Activated CD4-positive, CD25-positive, alpha-beta regulatory T cell (primary cell): ENCODE measurements around the gene HSD17B2.

ENCODE experiments used
- DNase-seq, 4 experiments: peaks; one replicate each; lab custom pipeline; 2025; lab: John Stamatoyannopoulos, UW

HSD17B2 gene

GRCh38 chr16:82049484-82049883, 14.4 kb downstream of the HSD17B2 start:
- DNase-seq = no peak

- DNase-seq = no peak
Measured at GRCh38 chr16:82050506-82050905, 15.5 kb downstream of the HSD17B2 start.

- no peak for DNase-seq
Measured at GRCh38 chr16:82050909-82051357, 15.9 kb downstream of the HSD17B2 start.

GRCh38 chr16:82051656-82052055, 16.6 kb downstream of the HSD17B2 start:
- no peak for DNase-seq

GRCh38 chr16:82055117-82055516, 20.1 kb downstream of the HSD17B2 start:
- no peak for DNase-seq

- no peak for DNase-seq
Measured at GRCh38 chr16:82055728-82056549, 20.9 kb downstream of the HSD17B2 start.

- DNase-seq = no peak
Measured at GRCh38 chr16:82056550-82056896, 21.5 kb downstream of the HSD17B2 start.

GRCh38 chr16:82059161-82059982, 24.3 kb downstream of the HSD17B2 start:
- DNase-seq = no peak

GRCh38 chr16:82059983-82060421, 24.9 kb downstream of the HSD17B2 start:
- DNase-seq = no peak

GRCh38 chr16:82061861-82062525, 26.9 kb downstream of the HSD17B2 start:
- DNase-seq = no peak

GRCh38 chr16:82062645-82063058, 27.6 kb downstream of the HSD17B2 start:
- no peak for DNase-seq

GRCh38 chr16:82063456-82064082, 28.5 kb downstream of the HSD17B2 start:
- DNase-seq = no peak

- DNase-seq = no peak
Measured at GRCh38 chr16:82067042-82067803, 32.2 kb downstream of the HSD17B2 start.

GRCh38 chr16:82067804-82068325, 32.8 kb downstream of the HSD17B2 start:
- DNase-seq = no peak

GRCh38 chr16:82070656-82071369, 35.8 kb downstream of the HSD17B2 start:
- no peak for DNase-seq

- DNase-seq = no peak
Measured at GRCh38 chr16:82071421-82071820, 36.4 kb downstream of the HSD17B2 start.

- no peak for DNase-seq
Measured at GRCh38 chr16:82072313-82072712, 37.3 kb downstream of the HSD17B2 start.

GRCh38 chr16:82074019-82074558, 39.0 kb downstream of the HSD17B2 start:
- DNase-seq = no peak

- DNase-seq = no peak
Measured at GRCh38 chr16:82078125-82078524, 43.1 kb downstream of the HSD17B2 start.

- DNase-seq = no peak
Measured at GRCh38 chr16:82079892-82080291, 44.8 kb downstream of the HSD17B2 start.
